Activated CD4-positive, alpha-beta T cell treated with anti-CD3 and anti-CD28 coated beads, Interleukin-2, amount 10 ng/mL, durations not matched to agents 7 days and 5 days (primary cell): Measurements from ENCODE around the gene CPNE2. TPM values are rescaled to one million over a fixed set of nuclear protein-coding genes. Genes with fewer than 3 reads are reported as not detected.
"Not testable (repeated sequence)": the region's sequence is repeated elsewhere in the genome, so short reads cannot be mapped to it uniquely, and the experiment has no call there.

ENCODE experiments used
- CTCF ChIA-PET: fragments of 350-600 bp; sonication (Branson Sonifier 250); formaldehyde crosslinking; loops from one replicate; lab custom pipeline; 2021; ENCODE audit warnings: antibody characterized with exemption; lab: Charles Lee
- POLR2A ChIA-PET: fragments of 350-600 bp; sonication (Branson Sonifier 250); formaldehyde crosslinking; loops from one replicate; lab custom pipeline; 2021; ENCODE audit warnings: antibody characterized with exemption; lab: Charles Lee
- DNase-seq: peaks from one replicate; pipeline ENCODE4 v3.0.0-alpha.2; 2020
- H3K27ac Mint-ChIP-seq: one replicate; pipeline ENCODE4 v1.8.0; 2021; ENCODE audit warnings: mild to moderate bottlenecking, moderate library complexity, mixed read lengths
- H3K27me3 Mint-ChIP-seq: one replicate; pipeline ENCODE4 v1.8.0; 2021; ENCODE audit warnings: mixed read lengths
- H3K36me3 Mint-ChIP-seq: one replicate; pipeline ENCODE4 v1.8.0; 2021; ENCODE audit warnings: low read depth, mixed read lengths
- H3K4me1 Mint-ChIP-seq: one replicate; pipeline ENCODE4 v1.8.0; 2021; ENCODE audit warnings: mixed read lengths
- H3K4me3 Mint-ChIP-seq: one replicate; pipeline ENCODE4 v1.8.0; 2021; ENCODE audit warnings: mild to moderate bottlenecking, moderate library complexity, mixed read lengths
- H3K9me3 Mint-ChIP-seq: one replicate; pipeline ENCODE4 v1.8.0; 2021; ENCODE audit warnings: mixed read lengths
- total RNA-seq, 2 experiments: library from RNA; stranded (reverse); gene quantifications; one replicate each; pipeline ENCODE4 v1.2.3, GENCODE V29; 2021

Gene CPNE2
- total RNA-seq, 2 experiments from 2014 or later = 3.1 to 3.6 TPM

DNA sequence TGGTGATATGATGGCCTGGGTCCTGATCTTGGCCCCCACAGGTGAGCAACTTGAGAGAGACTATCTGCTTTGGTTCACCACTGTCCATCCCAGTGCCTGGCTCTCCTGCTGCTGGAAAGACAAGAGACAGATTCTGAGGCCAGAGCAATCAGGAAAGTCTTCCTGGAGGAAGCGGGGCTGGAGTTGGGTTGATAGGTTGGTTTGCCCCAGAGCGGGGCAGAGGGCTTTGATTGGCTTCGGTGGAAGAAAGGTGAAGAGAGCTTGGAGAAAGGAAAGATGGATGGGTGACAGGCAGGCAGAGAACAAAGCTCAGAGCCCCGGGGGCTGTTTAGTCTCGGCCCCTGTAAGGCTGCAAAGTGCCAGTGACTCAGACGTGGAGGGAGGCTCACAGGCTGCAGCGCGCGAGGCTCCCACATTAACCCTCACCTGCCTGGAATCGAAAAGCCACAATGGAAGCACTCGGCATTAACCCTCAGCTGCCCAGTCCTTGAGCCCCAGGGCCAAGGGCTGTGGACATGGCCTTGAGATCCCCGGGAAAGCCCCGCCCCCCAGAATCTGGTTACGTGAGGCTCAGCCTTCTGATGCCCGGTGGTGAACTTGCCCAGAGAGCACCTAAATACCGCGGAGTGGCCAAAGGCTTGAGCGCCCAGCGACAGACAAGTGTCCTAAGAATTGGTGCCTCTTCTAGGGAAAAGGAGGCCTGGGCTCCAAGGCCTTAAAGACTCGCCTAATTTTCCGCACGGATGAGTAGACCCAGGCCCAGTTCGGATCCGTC is 996 bp upstream of the CPNE2 start:
- Mint-ChIP-seq H3K27me3 (peaks cover 27% of the 10 kb centered on the region), H3K4me3 (peak overlapping the region; percentile 18), H3K36me3 (no peaks in the 10 kb centered on the region), H3K9me3 (no peaks in the 10 kb centered on the region), H3K27ac (no peak overlapping the region), H3K4me1 (peaks cover 8% of the 10 kb centered on the region)
- DNase-seq = no peak
- CTCF ChIA-PET = interaction anchor here (0.8 to 2.5 kb wide), 6 partner anchors 8 to 126 kb away, joined by 3 to 17 read pairs (median 5); no protein-coding TSS in a partner anchor
- POLR2A ChIA-PET = no interaction called here

DNA sequence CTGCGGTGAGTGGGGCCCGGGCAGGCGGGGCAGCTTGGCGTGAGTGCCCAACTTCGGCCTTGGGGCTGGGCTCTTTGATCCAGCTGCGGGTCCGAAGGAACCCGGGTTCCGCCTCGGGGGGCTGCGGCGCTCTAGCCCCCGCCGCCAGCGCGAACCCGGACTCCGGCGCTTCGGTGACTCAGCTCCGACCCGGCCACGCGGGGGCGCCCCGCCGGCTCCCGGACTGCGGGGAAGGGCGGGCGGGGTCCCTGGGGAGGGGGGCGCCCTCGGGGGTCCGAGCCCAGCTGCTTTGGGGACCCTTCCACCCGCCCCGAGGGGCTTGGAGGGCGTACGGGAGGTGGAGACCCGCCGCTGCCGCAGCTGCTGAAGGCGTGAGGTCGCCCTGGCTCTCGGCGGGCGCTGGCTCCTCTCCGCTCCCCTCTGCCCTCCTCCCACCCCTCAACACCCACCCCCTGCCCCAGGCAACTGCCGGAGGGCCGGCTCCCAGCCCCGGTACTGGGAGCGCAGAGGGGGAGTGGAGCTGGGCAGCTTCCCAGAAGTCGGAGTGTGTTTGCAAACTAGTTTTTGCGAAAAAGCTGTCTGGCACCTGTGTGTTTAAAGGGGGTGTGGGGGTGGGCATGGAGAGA is 516 bp downstream of the CPNE2 start:
- ChIA-PET CTCF (interaction anchor here (0.6 to 2.8 kb wide), 23 partner anchors 9 to 546 kb away, joined by 3 to 23 read pairs (median 4); partner anchors contain the start of genes PSME3IP1 and RSPRY1), POLR2A (interaction anchor here (0.9 kb wide), 1 partner anchor 14 kb away, joined by 4 read pairs; no protein-coding TSS in a partner anchor)
- DNase-seq = peak; percentile 40
- Mint-ChIP-seq H3K4me3 (peak overlapping the region; percentile 72), H3K36me3 (no peaks in the 10 kb centered on the region), H3K9me3 (no peaks in the 10 kb centered on the region), H3K27me3 (peaks cover 27% of the 10 kb centered on the region), H3K4me1 (peaks cover 8% of the 10 kb centered on the region), H3K27ac (no peak overlapping the region)

GRCh38 chr16:57093666-57094564 is 1.5 kb downstream of the CPNE2 start:
- Mint-ChIP-seq H3K27me3 (peaks cover 27% of the 10 kb centered on the region), H3K4me1 (peaks cover 8% of the 10 kb centered on the region), H3K36me3 (no peaks in the 10 kb centered on the region), H3K9me3 (no peaks in the 10 kb centered on the region), H3K27ac (peak overlapping the region; percentile 42), H3K4me3 (peak overlapping the region; percentile 72)
- DNase-seq = no peak
- ChIA-PET POLR2A (interaction anchor here (0.5 to 0.9 kb wide), 2 partner anchors 13 to 30 kb away, joined by 3 to 4 read pairs; no protein-coding TSS in a partner anchor), CTCF (interaction anchor here (0.5 to 2.8 kb wide), 16 partner anchors 8 to 545 kb away, joined by 3 to 23 read pairs (median 4); partner anchors contain the start of genes PSME3IP1 and RSPRY1)

GRCh38 chr16:57094911-57095310 is 2.5 kb downstream of the CPNE2 start:
- H3K9me3 Mint-ChIP-seq = no peaks in the 10 kb centered on the region
- ChIA-PET POLR2A (no interaction called here), CTCF (interaction anchor here (0.7 to 2.8 kb wide), 5 partner anchors 7 to 20 kb away, joined by 3 to 23 read pairs (median 4); no protein-coding TSS in a partner anchor)
- DNase-seq = no peak
- H3K36me3 Mint-ChIP-seq = no peaks in the 10 kb centered on the region
- H3K4me1 Mint-ChIP-seq = peaks cover 8% of the 10 kb centered on the region
- no peak overlapping the region for H3K4me3 Mint-ChIP-seq
- no peak overlapping the region for H3K27ac Mint-ChIP-seq
- peaks cover 27% of the 10 kb centered on the region for H3K27me3 Mint-ChIP-seq

DNA sequence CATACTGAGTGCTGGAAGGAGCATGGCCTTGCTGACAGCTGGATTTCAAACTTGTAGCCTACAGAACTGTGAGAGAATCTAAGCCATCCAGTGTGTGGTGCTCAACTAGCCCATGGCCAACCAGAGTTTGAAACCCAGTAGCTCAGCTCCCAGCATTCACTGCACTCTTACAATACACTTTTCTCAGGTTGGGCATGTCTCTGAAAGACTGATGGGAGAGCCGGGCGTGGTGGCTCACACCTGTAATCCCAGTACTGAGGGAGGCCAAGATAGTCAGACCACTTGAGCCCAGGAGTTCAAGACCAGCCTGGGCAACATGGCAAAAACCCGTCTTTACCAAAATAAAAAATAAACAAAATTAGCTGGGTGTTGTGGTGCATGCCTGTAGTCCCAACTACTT is 3.8 kb downstream of the CPNE2 start:
- H3K9me3 Mint-ChIP-seq = no peaks in the 10 kb centered on the region
- POLR2A ChIA-PET = no interaction called here
- no peak for DNase-seq
- H3K27ac Mint-ChIP-seq = no peak overlapping the region
- H3K4me1 Mint-ChIP-seq = peaks cover 11% of the 10 kb centered on the region
- CTCF ChIA-PET = interaction anchor here (0.5 to 2.3 kb wide), 4 partner anchors 9 to 64 kb away, joined by 3 to 13 read pairs (median 4); no protein-coding TSS in a partner anchor
- H3K36me3 Mint-ChIP-seq = no peaks in the 10 kb centered on the region
- H3K27me3 Mint-ChIP-seq = peaks cover 18% of the 10 kb centered on the region
- H3K4me3 Mint-ChIP-seq = no peak overlapping the region

DNA sequence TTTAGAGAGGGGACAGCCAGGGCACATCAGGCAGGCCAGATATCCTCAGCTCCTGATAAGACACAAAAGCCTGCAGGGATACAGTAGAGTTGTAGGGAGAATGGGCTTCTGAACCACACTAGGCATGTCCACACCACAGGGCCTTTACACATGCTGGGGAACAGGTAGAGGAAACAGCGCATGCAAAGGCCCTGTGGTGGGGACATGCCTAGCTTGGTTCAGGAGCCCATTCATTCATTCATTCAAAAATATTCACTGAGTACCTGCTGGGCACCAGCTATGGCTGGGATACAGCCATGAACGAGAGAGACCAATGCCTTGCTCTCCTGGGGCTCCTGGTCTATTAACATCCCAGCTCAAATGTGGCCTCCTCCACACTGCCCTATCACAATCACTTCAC is 4.4 kb downstream of the CPNE2 start:
- Mint-ChIP-seq H3K9me3 (no peaks in the 10 kb centered on the region), H3K4me1 (peaks cover 10% of the 10 kb centered on the region), H3K36me3 (no peaks in the 10 kb centered on the region), H3K27ac (no peak overlapping the region), H3K4me3 (no peak overlapping the region), H3K27me3 (peaks cover 12% of the 10 kb centered on the region)
- CTCF ChIA-PET = interaction anchor here (1.0 to 2.3 kb wide), 3 partner anchors 12 to 48 kb away, joined by 3 to 13 read pairs (median 3); no protein-coding TSS in a partner anchor
- DNase-seq = no peak
- POLR2A ChIA-PET = no interaction called here

- peaks cover 8% of the 10 kb centered on the region for H3K4me1 Mint-ChIP-seq
- ChIA-PET POLR2A (no interaction called here), CTCF (interaction anchor here (1.1 kb wide), 1 partner anchor 320 kb away, joined by 5 read pairs; no protein-coding TSS in a partner anchor)
- peaks cover 10% of the 10 kb centered on the region for H3K27me3 Mint-ChIP-seq
- DNase-seq = no peak
- H3K36me3 Mint-ChIP-seq = no peaks in the 10 kb centered on the region
- no peak overlapping the region for H3K4me3 Mint-ChIP-seq
- peak overlapping the region; percentile 10 for H3K27ac Mint-ChIP-seq
- no peaks in the 10 kb centered on the region for H3K9me3 Mint-ChIP-seq
Observed at GRCh38 chr16:57098188-57098841, 5.9 kb downstream of the CPNE2 start.

- CTCF ChIA-PET = interaction anchor here (1.6 to 2.1 kb wide), 2 partner anchors 16 to 20 kb away, joined by 9 to 10 read pairs; no protein-coding TSS in a partner anchor
- POLR2A ChIA-PET, H3K4me3 Mint-ChIP-seq, H3K4me1 Mint-ChIP-seq, H3K27ac Mint-ChIP-seq, H3K36me3 Mint-ChIP-seq, H3K9me3 Mint-ChIP-seq, H3K27me3 Mint-ChIP-seq, DNase-seq: not testable (repeated sequence)
Observed at GRCh38 chr16:57099965-57100364, 7.6 kb downstream of the CPNE2 start.

GRCh38 chr16:57100445-57100844 is 8.1 kb downstream of the CPNE2 start:
- Mint-ChIP-seq H3K36me3 (no peaks in the 10 kb centered on the region), H3K27me3 (no peaks in the 10 kb centered on the region), H3K27ac (no peak overlapping the region), H3K4me3 (no peak overlapping the region), H3K9me3 (no peaks in the 10 kb centered on the region), H3K4me1 (peaks cover 11% of the 10 kb centered on the region)
- ChIA-PET CTCF (interaction anchor here (1.1 to 3.5 kb wide), 5 partner anchors 7 to 20 kb away, joined by 3 to 23 read pairs (median 9); partner anchors contain the start of gene CPNE2), POLR2A (no interaction called here)
- no peak for DNase-seq

DNA sequence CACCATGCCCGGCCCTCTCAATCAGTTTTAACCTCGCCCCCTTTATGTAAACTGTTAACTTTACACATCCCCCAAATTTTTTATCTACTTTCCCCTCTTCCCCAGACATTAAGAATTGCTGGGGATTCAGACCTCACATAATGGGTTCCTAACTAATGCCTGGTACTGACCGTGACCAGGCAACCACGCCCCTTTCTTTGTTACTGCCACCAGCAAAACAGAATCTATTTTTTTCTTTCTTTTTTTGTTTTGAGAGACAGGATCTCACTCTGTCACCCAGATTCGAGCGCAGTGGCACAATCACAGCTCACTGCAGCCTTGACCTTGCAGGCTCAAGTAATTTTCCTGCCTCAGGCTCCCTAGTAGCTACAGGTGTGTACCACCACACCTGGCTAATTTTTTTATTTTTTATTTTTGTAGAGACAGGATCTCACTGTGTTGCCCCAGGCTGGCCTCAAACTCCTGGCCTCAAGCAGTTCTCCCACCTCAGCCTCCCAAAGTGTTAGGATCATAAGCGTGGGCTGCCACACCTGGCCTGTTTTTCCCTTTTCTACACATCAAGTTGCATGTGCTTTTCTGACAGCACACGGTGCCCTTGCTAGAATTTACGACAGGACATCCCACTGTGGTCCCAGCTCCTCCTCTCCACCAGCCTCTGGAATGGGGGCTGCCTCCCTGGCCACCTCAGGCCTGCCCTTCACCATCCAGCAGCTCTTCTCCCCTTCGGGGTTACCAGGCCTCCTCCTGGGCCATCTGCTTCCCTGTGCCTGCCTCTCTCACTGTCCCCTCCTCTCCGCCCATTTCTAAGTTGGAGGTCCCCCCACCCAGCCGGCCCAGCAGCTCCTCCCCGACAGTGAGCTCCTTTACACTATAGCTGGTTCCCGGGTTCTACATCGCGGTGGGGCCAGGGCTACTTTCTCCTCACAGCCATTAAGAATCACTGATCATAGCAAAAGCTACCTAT is 10.8 kb downstream of the CPNE2 start:
- Mint-ChIP-seq H3K36me3 (no peaks in the 10 kb centered on the region), H3K9me3 (no peaks in the 10 kb centered on the region), H3K4me1 (peaks cover 25% of the 10 kb centered on the region), H3K27ac (peak overlapping the region; percentile 36), H3K27me3 (no peaks in the 10 kb centered on the region), H3K4me3 (no peak overlapping the region)
- ChIA-PET CTCF (interaction anchor here (0.6 to 3.5 kb wide), 6 partner anchors 8 to 21 kb away, joined by 3 to 23 read pairs (median 6); partner anchors contain the start of gene CPNE2), POLR2A (no interaction called here)
- no peak for DNase-seq

- H3K4me1 Mint-ChIP-seq = peaks cover 26% of the 10 kb centered on the region
- no peak overlapping the region for H3K4me3 Mint-ChIP-seq
- no peak overlapping the region for H3K27ac Mint-ChIP-seq
- peaks cover 2% of the 10 kb centered on the region for H3K27me3 Mint-ChIP-seq
- ChIA-PET POLR2A (no interaction called here), CTCF (interaction anchor here (0.8 to 1.4 kb wide), 2 partner anchors 9 to 40 kb away, joined by 3 read pairs; no protein-coding TSS in a partner anchor)
- H3K9me3 Mint-ChIP-seq = no peaks in the 10 kb centered on the region
- DNase-seq = no peak
- H3K36me3 Mint-ChIP-seq = no peaks in the 10 kb centered on the region
Observed at GRCh38 chr16:57104706-57105105, 12.3 kb downstream of the CPNE2 start.
